A549 (cell line): ENCODE data around the gene SERPINA7.

Source experiments
- JUNB ChIP-seq: fragments of >200 bp; sonication (Bioruptor Twin); formaldehyde crosslinking; IDR thresholded peaks from 2 replicates; pipeline ENCODE4 v1.6.1; 2016
- RCOR1 ChIP-seq: fragments of 150-350 bp; IDR thresholded peaks from 2 replicates; pipeline ENCODE4 v1.6.1; 2014; ENCODE audit warnings: antibody characterized with exemption, low read length, low read depth
- SREBF2 ChIP-seq: fragments of 450-650 bp; IDR thresholded peaks from 2 replicates; pipeline ENCODE4 v1.6.1; 2014; ENCODE audit warnings: mild to moderate bottlenecking, moderate library complexity

DNA sequence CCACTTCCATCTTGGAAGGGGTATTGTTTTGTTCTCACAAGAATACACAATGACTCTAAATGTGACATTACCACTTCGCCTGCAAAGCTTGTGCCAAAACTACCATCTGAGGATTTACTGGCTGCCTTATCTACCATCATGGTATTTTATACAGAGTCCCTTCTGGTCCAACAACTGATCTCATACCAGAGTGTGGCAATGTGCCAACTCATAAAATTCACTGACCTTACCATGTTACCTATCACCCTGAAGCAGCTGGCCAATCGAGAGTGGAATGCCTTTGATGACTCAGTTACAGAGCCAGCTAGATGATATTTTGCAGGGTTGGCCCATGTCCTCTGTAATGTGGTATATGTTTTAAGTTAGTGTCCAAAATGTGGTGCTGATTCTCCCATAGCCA lies 3.8 kb upstream of the SERPINA7 start:
- TF ChIP-seq JUNB (no peak), RCOR1 (no peak), SREBF2 (no peak)
